ENCODE data around the gene FAM186B.

Gene FAM186B

GRCh38 chr12:49643135-49643534, 37.7 kb upstream of the FAM186B start:
- no peak for TF ChIP-seq CTCF (IDR thresholded peaks at IDR 0.05; ENCODE audit: insufficient read depth, low read depth, low read length, missing control alignments)
- DNase-seq (ENCODE audit: low read depth) = no peak

GRCh38 chr12:49642370-49642802, 36.9 kb upstream of the FAM186B start:
- no peak overlapping the region for H3K4me3 ChIP-seq (ENCODE audit: low read depth, low read length)
- no peak for TF ChIP-seq CTCF (IDR thresholded peaks at IDR 0.05; ENCODE audit: insufficient read depth, low read depth, low read length, missing control alignments)
- DNase-seq (ENCODE audit: low read depth) = no peak

More at GRCh38 chr12:49643135-49643534, 37.7 kb upstream of the FAM186B start:
- no peak overlapping the region for H3K4me3 ChIP-seq (ENCODE audit: low read depth, low read length)

- no peak for TF ChIP-seq CTCF (IDR thresholded peaks at IDR 0.05; ENCODE audit: insufficient read depth, low read depth, low read length, missing control alignments)
- DNase-seq (ENCODE audit: low read depth) = no peak
- H3K4me3 ChIP-seq (ENCODE audit: low read depth, low read length) = no peak overlapping the region
Measured at GRCh38 chr12:49641748-49642369, 36.4 kb upstream of the FAM186B start.

- peak; percentile 78 for DNase-seq (ENCODE audit: low read depth)
- no peak overlapping the region for H3K4me3 ChIP-seq (ENCODE audit: low read depth, low read length)
- peak; percentile 78 for TF ChIP-seq CTCF (IDR thresholded peaks at IDR 0.05; ENCODE audit: insufficient read depth, low read depth, low read length, missing control alignments)
Measured at GRCh38 chr12:49636979-49637755, 31.7 kb upstream of the FAM186B start.

- TF ChIP-seq CTCF (IDR thresholded peaks at IDR 0.05; ENCODE audit: insufficient read depth, low read depth, low read length, missing control alignments) = no peak
- H3K4me3 ChIP-seq (ENCODE audit: low read depth, low read length) = no peak overlapping the region
- no peak for DNase-seq (ENCODE audit: low read depth)
Measured at GRCh38 chr12:49636574-49636973, 31.1 kb upstream of the FAM186B start.

- TF ChIP-seq CTCF (IDR thresholded peaks at IDR 0.05; ENCODE audit: insufficient read depth, low read depth, low read length, missing control alignments) = no peak
- DNase-seq (ENCODE audit: low read depth) = no peak
- H3K4me3 ChIP-seq (ENCODE audit: low read depth, low read length) = no peak overlapping the region
Measured at GRCh38 chr12:49635656-49636055, 30.2 kb upstream of the FAM186B start.
